ENCODE measurements around the gene KIF6.
A peak's percentile ranks its signal among the peaks of the same experiment; 100 is the strongest.

Gene KIF6

GRCh38 chr6:39453956-39454524 lies 271.2 kb downstream of the KIF6 start:
- H3K9me3 ChIP-seq (ENCODE audit: control insufficient read depth, insufficient read depth, low read depth, low read length) = no peaks in the 10 kb centered on the region
- H3K4me3 ChIP-seq (ENCODE audit: low read depth, low read length) = no peak overlapping the region
- H3K4me1 ChIP-seq (ENCODE audit: control insufficient read depth, insufficient read depth, low read length) = no peaks in the 10 kb centered on the region
- no peaks in the 10 kb centered on the region for H3K36me3 ChIP-seq (ENCODE audit: control insufficient read depth in 2 of 2, insufficient read depth in 1 of 2, low read length in 2 of 2)
- ChIA-PET CTCF (interaction anchor here (0.5 to 0.6 kb wide), 3 partner anchors 12 to 1643 kb away, joined by 3 to 4 read pairs (median 3); no protein-coding TSS in a partner anchor), POLR2A (no interaction called here)
- H3K27ac ChIP-seq (ENCODE audit: extremely low read depth, low read depth, low read length) = no peak overlapping the region
- TF ChIP-seq ZNF133 (tag by site-specific recombination; IDR thresholded peaks at IDR 0.05) (peak; percentile 94), SETDB1 (IDR thresholded peaks at IDR 0.05; ENCODE audit: insufficient read length, low read length) (peak; percentile 64), GLI4 (tag by site-specific recombination; IDR thresholded peaks at IDR 0.05) (no peak)

DNA sequence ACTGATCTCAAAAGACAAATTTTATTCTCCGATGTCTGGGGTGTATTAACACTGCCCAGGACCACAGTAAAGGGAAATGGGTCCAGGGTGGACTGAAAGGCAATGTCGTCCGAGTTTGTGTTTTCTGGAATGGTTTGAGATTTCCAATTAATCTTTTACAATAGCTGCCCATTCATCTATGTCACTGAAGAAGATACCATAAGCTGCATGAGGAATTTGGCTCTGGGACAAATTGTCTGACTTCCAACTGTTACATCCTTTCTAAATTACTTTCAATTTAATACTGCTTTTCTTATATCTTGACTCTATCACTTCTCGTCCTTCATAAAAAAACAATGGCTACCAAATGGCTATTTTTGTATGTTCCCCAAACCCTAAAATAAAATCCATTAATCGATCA lies 272.0 kb downstream of the KIF6 start:
- ChIA-PET POLR2A (no interaction called here), CTCF (interaction anchor here (1.4 kb wide), 1 partner anchor 438 kb away, joined by 4 read pairs; no protein-coding TSS in a partner anchor)
- H3K27ac ChIP-seq (ENCODE audit: extremely low read depth, low read depth, low read length) = no peak overlapping the region
- no peak overlapping the region for H3K4me3 ChIP-seq (ENCODE audit: low read depth, low read length)
- H3K36me3 ChIP-seq (ENCODE audit: control insufficient read depth in 2 of 2, insufficient read depth in 1 of 2, low read length in 2 of 2) = no peaks in the 10 kb centered on the region
- no peaks in the 10 kb centered on the region for H3K9me3 ChIP-seq (ENCODE audit: control insufficient read depth, insufficient read depth, low read depth, low read length)
- TF ChIP-seq ZNF768 (tag by site-specific recombination; IDR thresholded peaks at IDR 0.05) (no peak), SP3 (tag by site-specific recombination; IDR thresholded peaks at IDR 0.05) (no peak), GLIS2 (tag by site-specific recombination; IDR thresholded peaks at IDR 0.05) (no peak), KLF16 (tag by site-specific recombination; IDR thresholded peaks at IDR 0.05) (no peak), ZNF600 (tag by site-specific recombination; IDR thresholded peaks at IDR 0.05) (no peak), ZNF221 (tag by site-specific recombination; IDR thresholded peaks at IDR 0.05; ENCODE audit: borderline replicate concordance) (no peak), YY1 (tag by site-specific recombination; IDR thresholded peaks at IDR 0.05) (no peak), ZNF350 (tag by site-specific recombination; IDR thresholded peaks at IDR 0.05) (no peak), ZNF114 (tag by site-specific recombination; IDR thresholded peaks at IDR 0.05) (no peak), MEIS1 (CRISPR knock-in tag; IDR thresholded peaks at IDR 0.05; ENCODE audit: borderline replicate concordance) (no peak), ZNF24 (tag by site-specific recombination; IDR thresholded peaks at IDR 0.05) (no peak), CTCF (tag by site-specific recombination; IDR thresholded peaks at IDR 0.05) (no peak), ZSCAN18 (tag by site-specific recombination; IDR thresholded peaks at IDR 0.05) (no peak)
- TF ChIP-seq, protein P1, sequence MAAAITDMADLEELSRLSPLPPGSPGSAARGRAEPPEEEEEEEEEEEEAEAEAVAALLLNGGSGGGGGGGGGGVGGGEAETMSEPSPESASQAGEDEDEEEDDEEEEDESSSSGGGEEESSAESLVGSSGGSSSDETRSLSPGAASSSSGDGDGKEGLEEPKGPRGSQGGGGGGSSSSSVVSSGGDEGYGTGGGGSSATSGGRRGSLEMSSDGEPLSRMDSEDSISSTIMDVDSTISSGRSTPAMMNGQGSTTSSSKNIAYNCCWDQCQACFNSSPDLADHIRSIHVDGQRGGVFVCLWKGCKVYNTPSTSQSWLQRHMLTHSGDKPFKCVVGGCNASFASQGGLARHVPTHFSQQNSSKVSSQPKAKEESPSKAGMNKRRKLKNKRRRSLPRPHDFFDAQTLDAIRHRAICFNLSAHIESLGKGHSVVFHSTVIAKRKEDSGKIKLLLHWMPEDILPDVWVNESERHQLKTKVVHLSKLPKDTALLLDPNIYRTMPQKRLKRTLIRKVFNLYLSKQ (tag by site-specific recombination; IDR thresholded peaks at IDR 0.05; ENCODE audit: borderline replicate concordance) = no peak
- TF ChIP-seq, protein P2, sequence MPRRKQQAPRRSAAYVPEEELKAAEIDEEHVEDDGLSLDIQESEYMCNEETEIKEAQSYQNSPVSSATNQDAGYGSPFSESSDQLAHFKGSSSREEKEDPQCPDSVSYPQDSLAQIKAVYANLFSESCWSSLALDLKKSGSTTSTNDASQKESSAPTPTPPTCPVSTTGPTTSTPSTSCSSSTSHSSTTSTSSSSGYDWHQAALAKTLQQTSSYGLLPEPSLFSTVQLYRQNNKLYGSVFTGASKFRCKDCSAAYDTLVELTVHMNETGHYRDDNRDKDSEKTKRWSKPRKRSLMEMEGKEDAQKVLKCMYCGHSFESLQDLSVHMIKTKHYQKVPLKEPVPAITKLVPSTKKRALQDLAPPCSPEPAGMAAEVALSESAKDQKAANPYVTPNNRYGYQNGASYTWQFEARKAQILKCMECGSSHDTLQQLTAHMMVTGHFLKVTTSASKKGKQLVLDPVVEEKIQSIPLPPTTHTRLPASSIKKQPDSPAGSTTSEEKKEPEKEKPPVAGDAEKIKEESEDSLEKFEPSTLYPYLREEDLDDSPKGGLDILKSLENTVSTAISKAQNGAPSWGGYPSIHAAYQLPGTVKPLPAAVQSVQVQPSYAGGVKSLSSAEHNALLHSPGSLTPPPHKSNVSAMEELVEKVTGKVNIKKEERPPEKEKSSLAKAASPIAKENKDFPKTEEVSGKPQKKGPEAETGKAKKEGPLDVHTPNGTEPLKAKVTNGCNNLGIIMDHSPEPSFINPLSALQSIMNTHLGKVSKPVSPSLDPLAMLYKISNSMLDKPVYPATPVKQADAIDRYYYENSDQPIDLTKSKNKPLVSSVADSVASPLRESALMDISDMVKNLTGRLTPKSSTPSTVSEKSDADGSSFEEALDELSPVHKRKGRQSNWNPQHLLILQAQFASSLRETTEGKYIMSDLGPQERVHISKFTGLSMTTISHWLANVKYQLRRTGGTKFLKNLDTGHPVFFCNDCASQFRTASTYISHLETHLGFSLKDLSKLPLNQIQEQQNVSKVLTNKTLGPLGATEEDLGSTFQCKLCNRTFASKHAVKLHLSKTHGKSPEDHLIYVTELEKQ (tag by site-specific recombination; IDR thresholded peaks at IDR 0.05; ENCODE audit: borderline replicate concordance) = no peak
- no peaks in the 10 kb centered on the region for H3K4me1 ChIP-seq (ENCODE audit: control insufficient read depth, insufficient read depth, low read length)
